Sigmoid colon (tissue), 4 donors: ENCODE data around the gene KRT39.

Experiments used
- CTCF ChIP-seq, 4 experiments: fragments of 450-650 bp in 3 of 4; fragments of 200-600 bp in 1 of 4; IDR thresholded peaks; one replicate each; pipeline ENCODE4 v1.5.1; 2016 to 2019; ENCODE audit warnings: antibody characterized with exemption in 4 of 4, mild to moderate bottlenecking in 3 of 4, moderate library complexity in 2 of 4
- EP300 ChIP-seq, 4 donors: sonication (generic); formaldehyde crosslinking; IDR thresholded peaks; one replicate each; pipeline ENCODE4 v1.6.1; 2017; ENCODE audit warnings: antibody characterized with exemption in 4 of 4
- POLR2A ChIP-seq, 2 donors: fragments of 450-650 bp; IDR thresholded peaks; one replicate each; pipeline ENCODE4 v1.6.1; 2016; ENCODE audit warnings: antibody characterized with exemption in 2 of 2, mild to moderate bottlenecking in 2 of 2, moderate library complexity in 2 of 2
- POLR2AphosphoS5 ChIP-seq, 4 donors: sonication (generic); formaldehyde crosslinking; IDR thresholded peaks; one replicate each; pipeline ENCODE4 v1.6.1; 2017; ENCODE audit warnings: antibody characterized with exemption in 4 of 4

GRCh38 chr17:40940266-40940665 is 26.5 kb downstream of the KRT39 start:
- no peak for TF ChIP-seq POLR2AphosphoS5 (IDR thresholded peaks at IDR 0.05)
- no peak for TF ChIP-seq CTCF (IDR thresholded peaks at IDR 0.05)
- no peak for TF ChIP-seq EP300 (IDR thresholded peaks at IDR 0.05)
- TF ChIP-seq POLR2A (IDR thresholded peaks at IDR 0.05) = no peak
